ENCODE data around the gene ZNF691. TPM values are rescaled to one million over a fixed set of nuclear protein-coding genes. Genes with fewer than 3 reads are reported as not detected.

ZNF691 gene, protein sequence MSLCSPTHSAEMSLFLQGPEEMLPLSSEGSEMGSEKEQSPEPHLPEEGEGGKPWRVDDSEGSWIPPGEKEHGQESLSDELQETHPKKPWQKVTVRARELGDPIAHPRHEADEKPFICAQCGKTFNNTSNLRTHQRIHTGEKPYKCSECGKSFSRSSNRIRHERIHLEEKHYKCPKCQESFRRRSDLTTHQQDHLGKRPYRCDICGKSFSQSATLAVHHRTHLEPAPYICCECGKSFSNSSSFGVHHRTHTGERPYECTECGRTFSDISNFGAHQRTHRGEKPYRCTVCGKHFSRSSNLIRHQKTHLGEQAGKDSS
- total RNA-seq, result 1 to 10 TPM; 5.9 to 9.7 TPM

GRCh38 chr1:42846257-42847110, at the start of gene ZNF691:
TSS of gene ZNF691 (plus strand) at chr1:42846613. CDS start at chr1:42849659, 3,046 bp downstream.

GRCh38 chr1:42816585-42817439, 29.6 kb upstream of the ZNF691 start, which contains the start of the genes ERMAP and SVBP:
TSS of gene ERMAP (plus strand) at chr1:42817122. CDS start at chr1:42830449, 13,327 bp downstream.
TSS of gene SVBP (minus strand) at chr1:42817397. CDS start at chr1:42816544, 853 bp downstream.

Other genes with a start within 250 kb of the ZNF691 start
- gene PPIH, start 188.2 kb upstream of the ZNF691 start, total RNA-seq, result 10 to 100 TPM; 24.4 to 34.3 TPM
- gene YBX1, start 164.2 kb upstream of the ZNF691 start, total RNA-seq, result 100 to 1,000 TPM; 365 to 602 TPM
- not detected for gene CLDN19, start 106.4 kb upstream of the ZNF691 start, total RNA-seq
- gene P3H1, start 79.6 kb upstream of the ZNF691 start, total RNA-seq, result 10 to 100 TPM; 44.0 to 66.3 TPM
- 1 to 10 TPM; 2.1 to 2.3 TPM for gene C1orf50, start 79.4 kb upstream of the ZNF691 start, total RNA-seq
- gene TMEM269, start 61.6 kb upstream of the ZNF691 start, total RNA-seq, result not detected
- 1 to 10 TPM; 3.3 to 8.6 TPM for gene ERMAP, start 29.5 kb upstream of the ZNF691 start, total RNA-seq
- gene SVBP, start 29.2 kb upstream of the ZNF691 start, total RNA-seq, result 10 to 100 TPM in 1 of 2 donors, 1 to 10 TPM in 1; 5.2 to 10.3 TPM
- 10 to 100 TPM; 19.3 to 53.3 TPM for gene SLC2A1, start 112.3 kb downstream of the ZNF691 start, total RNA-seq

Measured in melanocyte of skin (primary cell).